Endodermal cell (in vitro differentiated cells): ENCODE data around the gene MYBPC1. TPM values are rescaled to one million over a fixed set of nuclear protein-coding genes. Genes with fewer than 3 reads are reported as not detected.

Experiments
- DNase-seq: peaks from one replicate; pipeline ENCODE4 v3.0.0-alpha.2; 2017
- H3K27ac ChIP-seq: 2 replicates; pipeline ENCODE4 v1.5.1; 2013; ENCODE audit warnings: mild to moderate bottlenecking, low read depth, low read length, moderate library complexity
- H3K27me3 ChIP-seq: 2 replicates; pipeline ENCODE4 v1.6.1; 2013; ENCODE audit warnings: mild to moderate bottlenecking, low read length, moderate library complexity; ENCODE audit not compliant: insufficient read depth, control insufficient read depth, poor library complexity, severe bottlenecking
- H3K36me3 ChIP-seq: 2 replicates; pipeline ENCODE4 v1.7.0; 2013; ENCODE audit warnings: mild to moderate bottlenecking, low read length, moderate library complexity; ENCODE audit not compliant: control insufficient read depth, insufficient read depth
- H3K4me1 ChIP-seq: one replicate; pipeline ENCODE4 v1.7.0; 2013; ENCODE audit warnings: low read length; ENCODE audit not compliant: control insufficient read depth, insufficient read depth
- H3K4me3 ChIP-seq: 2 replicates; pipeline ENCODE4 v1.5.1; 2013; ENCODE audit warnings: mild to moderate bottlenecking, low read length, moderate library complexity
- H3K9ac ChIP-seq: 2 replicates; pipeline ENCODE4 v1.6.1; 2013; ENCODE audit warnings: mild to moderate bottlenecking, low read length, moderate library complexity; ENCODE audit not compliant: poor library complexity, severe bottlenecking; ENCODE audit errors: extremely low read depth
- H3K9me3 ChIP-seq: 2 replicates; pipeline ENCODE4 v1.6.1; 2013; ENCODE audit warnings: mild to moderate bottlenecking, low read length, moderate library complexity; ENCODE audit not compliant: control insufficient read depth
- H3K27ac Mint-ChIP-seq: 2 replicates; pipeline ENCODE4 v1.8.0; 2020; ENCODE audit warnings: mixed read lengths
- H3K27me3 Mint-ChIP-seq: 2 replicates; pipeline ENCODE4 v1.8.0; 2021; ENCODE audit warnings: mild to moderate bottlenecking, mixed read lengths; ENCODE audit not compliant: insufficient read depth
- H3K36me3 Mint-ChIP-seq: 2 replicates; pipeline ENCODE4 v1.8.0; 2020; ENCODE audit warnings: low read depth, mixed read lengths
- H3K4me1 Mint-ChIP-seq: 2 replicates; pipeline ENCODE4 v1.8.0; 2020; ENCODE audit warnings: mixed read lengths
- H3K4me3 Mint-ChIP-seq: 2 replicates; pipeline ENCODE4 v1.8.0; 2020; ENCODE audit warnings: mild to moderate bottlenecking, moderate library complexity, mixed read lengths
- H3K9me3 Mint-ChIP-seq: 2 replicates; pipeline ENCODE4 v1.8.0; 2020; ENCODE audit warnings: mild to moderate bottlenecking, mixed read lengths
- WGBS, 2 experiments: methylation state at CpG; one replicate each; pipeline versions ENCODE4 v1.1.5 to v1.1.7; 2013; ENCODE audit warnings: missing lambda C conversion rate in 2 of 2, mixed read lengths in 1 of 2; ENCODE audit not compliant: insufficient coverage in 1 of 2, insufficient read length in 1 of 2; 5-methylcytosine and 5-hydroxymethylcytosine counted together
- total RNA-seq, 2 donors: library from RNA; stranded (reverse); fragmentation: NEBNext Ultra II Directional in 1 of 2; extraction: Animal tissue kit (Norgen Biotek cat#: 25700) in 1 of 2; gene quantifications; 2 replicates in 1 of 2; 3 replicates in 1 of 2; pipeline ENCODE4 v1.2.1, GENCODE V29; 2021
- TF ChIP-seq, protein P1 (sequence below): fragments of 200-600 bp; sonication (generic); conservative IDR thresholded peaks from 2 replicates; pipeline ENCODE4 v1.5.0; 2021; ENCODE audit warnings: antibody characterized with exemption, mild to moderate bottlenecking

The MYBPC1 gene
- total RNA-seq, 2 donors from 2014 or later: not detected

DNA sequence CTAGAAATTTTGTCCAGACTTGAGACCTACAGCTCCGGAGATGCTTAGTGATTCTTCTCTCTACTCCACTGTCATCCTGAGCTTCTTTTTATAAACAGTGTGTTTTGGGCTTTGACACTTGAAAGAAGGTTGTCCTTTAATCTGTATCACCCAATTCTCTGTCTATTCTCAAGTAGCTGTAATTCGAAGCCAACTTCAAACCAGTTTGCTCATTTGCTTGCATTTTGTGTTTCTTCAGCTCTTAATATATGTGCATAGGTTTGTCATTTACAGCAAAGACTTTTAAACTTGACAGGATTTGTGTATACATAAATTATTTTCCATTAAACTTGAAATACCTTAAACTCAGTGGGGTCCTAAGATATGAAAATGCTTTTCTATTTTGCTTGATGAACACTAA is 16.4 kb upstream of the MYBPC1 start:
- H3K27ac ChIP-seq: no peak overlapping the region
- no peak overlapping the region for H3K27ac Mint-ChIP-seq
- H3K4me3 Mint-ChIP-seq: no peak overlapping the region
- no peaks in the 10 kb centered on the region for H3K36me3 Mint-ChIP-seq
- peaks cover 7% of the 10 kb centered on the region for H3K4me1 Mint-ChIP-seq
- peaks cover 2% of the 10 kb centered on the region for H3K9me3 Mint-ChIP-seq
- H3K9ac ChIP-seq: no peak overlapping the region
- no peaks in the 10 kb centered on the region for H3K27me3 Mint-ChIP-seq
- no peak overlapping the region for H3K4me3 ChIP-seq
- no peak for DNase-seq
- TF ChIP-seq, protein P1, sequence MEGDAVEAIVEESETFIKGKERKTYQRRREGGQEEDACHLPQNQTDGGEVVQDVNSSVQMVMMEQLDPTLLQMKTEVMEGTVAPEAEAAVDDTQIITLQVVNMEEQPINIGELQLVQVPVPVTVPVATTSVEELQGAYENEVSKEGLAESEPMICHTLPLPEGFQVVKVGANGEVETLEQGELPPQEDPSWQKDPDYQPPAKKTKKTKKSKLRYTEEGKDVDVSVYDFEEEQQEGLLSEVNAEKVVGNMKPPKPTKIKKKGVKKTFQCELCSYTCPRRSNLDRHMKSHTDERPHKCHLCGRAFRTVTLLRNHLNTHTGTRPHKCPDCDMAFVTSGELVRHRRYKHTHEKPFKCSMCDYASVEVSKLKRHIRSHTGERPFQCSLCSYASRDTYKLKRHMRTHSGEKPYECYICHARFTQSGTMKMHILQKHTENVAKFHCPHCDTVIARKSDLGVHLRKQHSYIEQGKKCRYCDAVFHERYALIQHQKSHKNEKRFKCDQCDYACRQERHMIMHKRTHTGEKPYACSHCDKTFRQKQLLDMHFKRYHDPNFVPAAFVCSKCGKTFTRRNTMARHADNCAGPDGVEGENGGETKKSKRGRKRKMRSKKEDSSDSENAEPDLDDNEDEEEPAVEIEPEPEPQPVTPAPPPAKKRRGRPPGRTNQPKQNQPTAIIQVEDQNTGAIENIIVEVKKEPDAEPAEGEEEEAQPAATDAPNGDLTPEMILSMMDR: no peak
- no peaks in the 10 kb centered on the region for H3K9me3 ChIP-seq
- no peaks in the 10 kb centered on the region for H3K36me3 ChIP-seq
- 80 to 81% methylated on average over 1 to 2 of the region's 2 CpGs for WGBS, 2 experiments
- H3K27me3 ChIP-seq: no peaks in the 10 kb centered on the region
- H3K4me1 ChIP-seq: no peaks in the 10 kb centered on the region

DNA sequence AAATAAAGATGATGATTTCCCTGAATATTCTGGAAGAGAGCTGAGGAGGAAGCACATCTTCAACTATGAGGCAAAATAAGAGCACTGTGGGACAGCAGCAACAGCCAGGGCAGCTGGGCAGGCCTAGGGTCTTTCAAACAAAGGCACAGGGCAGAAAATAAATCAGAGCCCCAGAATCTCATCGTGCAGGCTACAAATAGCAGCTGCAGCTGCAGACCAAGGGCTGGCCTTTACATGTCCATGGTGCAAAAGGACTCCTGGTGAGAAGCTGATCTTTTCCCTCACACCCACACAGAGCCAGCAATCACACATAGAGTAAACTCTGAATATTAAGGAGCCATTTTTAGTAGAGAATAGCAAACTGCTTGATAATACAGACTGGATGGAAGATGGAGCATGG is 13.6 kb upstream of the MYBPC1 start:
- WGBS, 2 experiments: 0 to 26% methylated on average over 1 of the region's 1 CpG
- no peak overlapping the region for H3K27ac Mint-ChIP-seq
- DNase-seq: peak; percentile 72

DNA sequence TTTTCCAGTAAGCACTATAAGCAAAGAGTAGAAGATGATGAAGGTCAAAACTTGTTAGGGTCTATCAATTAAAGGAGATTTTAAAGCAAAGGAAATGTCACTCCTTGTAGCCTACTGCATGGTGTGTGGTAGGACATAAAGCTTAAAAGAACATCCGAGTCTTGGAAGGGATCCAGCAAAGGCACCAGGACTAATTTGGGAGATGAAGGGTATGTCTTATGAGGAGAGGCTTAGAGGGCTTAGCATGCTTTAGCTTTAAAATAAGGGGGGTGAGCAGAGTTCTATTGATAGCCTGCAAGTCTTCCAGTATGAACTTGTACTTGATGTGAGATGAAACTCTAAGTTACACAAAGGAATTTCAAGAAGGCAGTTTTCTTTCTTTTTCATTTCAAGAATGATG is 11.8 kb upstream of the MYBPC1 start:
- H3K27me3 ChIP-seq: no peaks in the 10 kb centered on the region
- Mint-ChIP-seq H3K4me1 (peaks cover 7% of the 10 kb centered on the region), H3K4me3 (no peak overlapping the region), H3K9me3 (peaks cover 2% of the 10 kb centered on the region), H3K27ac (no peak overlapping the region), H3K36me3 (no peaks in the 10 kb centered on the region), H3K27me3 (no peaks in the 10 kb centered on the region)
- H3K36me3 ChIP-seq: no peaks in the 10 kb centered on the region
- H3K9ac ChIP-seq: no peak overlapping the region
- no peak for DNase-seq
- TF ChIP-seq, protein P1: no peak
- H3K9me3 ChIP-seq: no peaks in the 10 kb centered on the region
- no peak overlapping the region for H3K27ac ChIP-seq
- H3K4me1 ChIP-seq: no peaks in the 10 kb centered on the region
- H3K4me3 ChIP-seq: no peak overlapping the region
- 67 to 95% methylated on average over 1 of the region's 1 CpG for WGBS, 2 experiments

More for the DNA sequence above, 13.6 kb upstream of the MYBPC1 start:
- Mint-ChIP-seq H3K9me3 (peaks cover 2% of the 10 kb centered on the region), H3K4me3 (no peak overlapping the region), H3K36me3 (no peaks in the 10 kb centered on the region), H3K4me1 (peaks cover 7% of the 10 kb centered on the region), H3K27me3 (no peaks in the 10 kb centered on the region)
- H3K36me3 ChIP-seq: no peaks in the 10 kb centered on the region
- no peaks in the 10 kb centered on the region for H3K4me1 ChIP-seq
- H3K9ac ChIP-seq: no peak overlapping the region
- TF ChIP-seq, protein P1: no peak
- no peaks in the 10 kb centered on the region for H3K9me3 ChIP-seq
- H3K27me3 ChIP-seq: no peaks in the 10 kb centered on the region
- no peak overlapping the region for H3K4me3 ChIP-seq
- peak overlapping the region; percentile 79 for H3K27ac ChIP-seq
